Activated CD4-positive, alpha-beta T cell treated with anti-CD3 and anti-CD28 coated beads, Interleukin-10, Interleukin-2, amounts not matched to agents 100 ng/mL and 50 ng/mL, durations not matched to agents 16 hours and 8 hours (primary cell): Measurements from ENCODE around the gene DDR2.
"Not testable (repeated sequence)": the region's sequence is repeated elsewhere in the genome, so short reads cannot be mapped to it uniquely, and the experiment has no call there.

Experiments used
- DNase-seq: peaks from one replicate; pipeline ENCODE4 v3.0.0-alpha.2; 2020

Gene DDR2

DNA sequence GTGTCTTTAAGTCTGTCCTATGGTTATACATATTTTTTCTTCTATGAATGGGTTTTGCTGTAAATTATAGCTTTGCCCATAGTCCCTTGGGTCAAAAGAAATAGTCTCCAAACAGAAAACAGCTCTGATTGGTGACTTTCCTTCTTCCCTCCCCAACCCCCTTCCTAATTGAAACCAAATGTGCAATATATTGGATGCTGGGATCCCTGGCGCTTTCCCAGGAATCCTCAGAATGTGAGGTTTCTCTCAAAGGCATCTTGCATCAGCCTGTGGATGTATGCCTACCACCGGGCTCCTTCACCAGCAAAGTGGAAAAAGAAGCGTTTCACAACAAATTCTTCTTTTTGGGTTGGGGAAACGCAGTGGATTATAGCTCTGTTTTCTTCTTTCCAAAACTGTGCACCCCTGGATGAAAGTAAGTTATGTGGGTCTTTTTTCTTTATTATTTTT, at the start of gene DDR2:
TSS of gene DDR2 (plus strand) at position 248 of the 450 bp plus-strand sequence. CDS start 86,600 bp downstream, outside the sequence.
- DNase-seq = no peak

DNA sequence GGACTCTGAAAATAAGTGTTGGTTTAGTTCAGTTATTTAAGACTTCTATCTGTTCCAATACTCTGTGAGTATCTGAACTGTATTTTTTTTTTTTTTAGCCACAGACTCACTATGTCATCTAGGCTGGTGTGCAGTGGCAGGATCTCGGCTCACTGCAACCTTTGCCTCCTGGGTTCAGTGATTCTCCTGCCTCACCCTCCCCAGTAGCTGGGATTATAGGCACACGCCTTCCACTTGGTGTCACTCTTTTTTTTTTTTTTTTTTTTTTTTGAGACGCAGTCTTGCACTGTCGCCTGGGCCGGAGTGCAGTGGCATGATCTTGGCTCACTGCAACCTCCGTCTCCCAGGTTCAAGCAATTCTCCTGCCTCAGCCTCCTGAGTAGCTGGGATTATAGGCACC, 49.4 kb upstream of the DDR2 start:
- DNase-seq = not testable (repeated sequence)

DNA sequence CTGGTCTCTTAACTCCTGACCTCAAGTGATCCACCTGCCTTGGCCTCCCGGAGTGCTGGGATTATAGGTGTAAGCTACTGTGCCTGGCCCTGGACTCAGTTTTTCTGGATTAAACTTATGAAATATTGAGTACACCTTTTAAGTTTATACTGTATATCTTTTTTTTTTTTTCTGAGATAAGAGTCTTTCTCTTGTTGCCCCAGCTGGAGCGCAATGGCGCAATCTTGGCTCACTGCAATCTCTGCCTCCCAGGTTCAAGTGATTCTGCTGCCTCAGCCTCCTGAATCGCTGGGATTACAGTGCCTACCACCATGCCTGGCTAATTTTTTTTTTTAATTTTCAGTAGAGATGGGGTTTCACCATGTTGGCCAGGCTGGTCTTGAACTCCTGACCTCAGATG, 47.2 kb upstream of the DDR2 start:
- DNase-seq = not testable (repeated sequence)

DNA sequence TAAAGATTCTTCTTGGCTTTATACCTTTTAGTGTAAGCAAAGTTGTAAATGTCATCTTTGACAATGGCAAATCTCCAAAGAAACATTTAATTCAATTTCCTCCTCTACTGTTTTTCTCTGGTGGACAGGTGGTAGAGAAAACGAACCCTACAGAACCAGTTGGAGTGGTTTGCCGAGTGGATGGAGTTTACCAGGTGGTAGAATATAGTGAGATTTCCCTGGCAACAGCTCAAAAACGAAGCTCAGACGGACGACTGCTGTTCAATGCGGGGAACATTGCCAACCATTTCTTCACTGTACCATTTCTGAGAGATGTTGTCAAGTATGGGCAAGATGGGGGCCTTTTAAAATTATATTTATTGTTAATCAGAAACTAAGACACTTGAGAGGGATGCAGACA, 44.9 kb upstream of the DDR2 start:
- DNase-seq = no peak

DNA sequence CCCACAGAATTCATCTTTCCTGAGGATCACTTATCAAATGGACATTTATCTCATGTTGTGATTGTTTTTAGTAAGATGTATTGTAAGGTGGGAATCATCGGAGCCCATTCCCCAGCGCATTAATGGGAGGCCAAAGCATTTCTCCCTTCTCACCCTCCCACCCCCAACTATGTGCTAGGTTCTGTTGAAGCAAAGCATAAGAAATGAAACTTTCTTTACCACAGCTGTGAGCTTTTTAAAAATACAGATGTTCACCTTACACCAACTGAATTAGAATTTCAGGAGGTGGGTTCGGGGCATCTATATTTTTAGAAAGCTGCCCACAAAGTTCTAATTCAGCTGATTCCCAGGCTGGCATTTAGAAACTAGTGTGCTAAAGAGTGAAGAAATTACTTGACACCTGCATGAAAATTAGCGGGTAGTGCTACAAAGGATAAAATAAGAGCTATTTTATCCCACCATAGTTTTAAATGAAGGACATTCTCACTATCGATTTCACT, 44.5 kb upstream of the DDR2 start:
- no peak for DNase-seq

DNA sequence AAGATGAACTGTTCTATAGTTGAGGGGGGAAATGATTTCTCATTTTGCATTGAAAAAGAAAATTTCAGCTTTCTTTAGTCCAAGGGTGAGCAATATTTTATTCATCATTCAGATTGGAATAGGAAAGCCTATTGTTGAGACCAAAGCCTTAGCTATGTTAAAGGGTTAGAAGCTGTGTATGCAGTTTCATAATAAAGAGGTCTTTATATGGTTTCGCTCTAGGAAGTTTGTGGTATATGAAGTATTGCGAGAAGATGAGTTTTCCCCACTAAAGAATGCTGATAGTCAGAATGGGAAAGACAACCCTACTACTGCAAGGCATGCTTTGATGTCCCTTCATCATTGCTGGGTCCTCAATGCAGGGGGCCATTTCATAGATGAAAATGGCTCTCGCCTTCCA, 42.2 kb upstream of the DDR2 start:
- no peak for DNase-seq

DNA sequence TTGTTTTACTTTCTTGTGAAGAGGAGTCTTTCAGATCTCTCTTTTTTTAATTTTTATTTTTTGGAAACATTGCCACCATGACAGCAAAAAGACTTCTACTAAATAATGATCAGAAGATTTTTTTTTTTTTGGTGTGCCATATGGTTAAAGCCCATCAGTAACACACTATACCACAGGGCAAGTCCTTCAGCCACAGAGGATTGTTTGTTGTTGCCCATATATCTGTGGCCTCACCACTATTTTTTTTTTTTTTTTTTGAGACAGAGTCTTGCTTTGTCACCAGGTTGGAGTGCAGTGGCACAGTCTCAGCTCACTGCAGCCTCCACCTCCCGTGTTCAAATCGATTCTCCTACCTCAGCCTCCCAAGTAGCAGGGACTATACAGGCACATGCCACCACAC, 41.6 kb upstream of the DDR2 start:
- DNase-seq = no peak

DNA sequence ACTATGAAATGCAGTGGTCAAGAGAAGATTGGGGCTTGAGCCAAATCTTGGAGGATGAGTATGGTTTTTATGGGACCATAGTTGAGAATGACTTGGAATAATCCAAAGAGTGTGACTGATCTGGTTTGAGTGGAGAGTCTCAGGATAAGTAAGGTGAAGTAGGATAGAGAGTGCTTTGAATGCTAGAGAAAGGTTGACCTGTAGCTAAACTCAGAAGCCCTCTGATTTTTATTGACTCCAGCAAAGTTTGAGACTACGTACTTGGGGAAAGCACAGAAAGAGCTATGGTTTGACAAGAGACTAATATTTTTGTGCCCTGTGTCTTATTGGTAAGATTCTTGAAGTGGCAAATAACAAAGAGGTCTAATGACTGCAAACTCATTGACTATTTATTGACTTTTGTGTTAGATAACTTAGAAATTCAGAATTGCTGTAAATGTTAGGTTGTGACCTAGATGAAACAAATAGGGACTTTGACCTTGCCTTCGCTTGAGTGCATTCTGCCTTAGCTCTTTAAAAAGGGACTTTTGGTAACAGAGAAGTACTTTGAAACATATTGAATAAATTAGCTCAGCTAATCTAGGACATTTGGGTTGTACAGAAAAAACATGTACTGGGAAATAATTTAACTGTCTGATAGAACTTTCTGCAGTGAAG, 35.6 kb upstream of the DDR2 start:
- DNase-seq = no peak

DNA sequence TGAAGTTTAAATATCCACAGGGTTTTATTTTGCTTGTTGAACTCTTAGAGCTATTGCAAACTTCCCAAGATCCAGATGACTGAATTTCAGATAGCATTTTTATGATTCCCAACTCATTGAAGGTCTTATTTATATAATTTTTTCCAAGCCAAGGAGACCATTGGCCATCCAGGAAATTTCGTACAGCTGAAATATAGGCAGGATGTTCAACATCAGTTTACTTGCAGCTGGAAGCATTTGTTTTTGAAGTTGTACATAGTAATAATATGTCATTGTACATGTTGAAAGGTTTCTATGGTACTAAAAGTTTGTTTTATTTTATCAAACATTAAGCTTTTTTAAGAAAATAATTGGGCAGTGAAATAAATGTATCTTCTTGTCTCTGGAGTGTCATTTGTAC, 32.8 kb upstream of the DDR2 start:
- DNase-seq = no peak

DNA sequence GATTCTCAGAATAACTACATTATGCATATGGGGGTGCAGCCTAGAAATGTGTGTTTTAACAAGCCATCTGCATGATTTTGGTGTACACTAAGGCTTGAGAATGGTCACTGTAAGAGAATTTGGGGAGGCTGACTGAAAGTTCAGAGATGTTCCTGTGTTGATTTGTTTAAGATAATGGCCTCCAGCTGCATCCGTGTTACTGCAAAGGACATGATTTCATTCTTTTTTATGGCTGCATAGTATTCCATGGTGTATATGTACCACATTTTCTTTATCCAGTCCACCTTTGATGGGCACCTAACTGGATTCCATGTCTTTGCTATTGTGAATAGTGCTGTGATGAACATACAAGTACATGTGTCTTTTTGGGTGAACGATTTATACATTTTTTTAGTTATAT, 29.1 kb upstream of the DDR2 start:
- not testable (repeated sequence) for DNase-seq

DNA sequence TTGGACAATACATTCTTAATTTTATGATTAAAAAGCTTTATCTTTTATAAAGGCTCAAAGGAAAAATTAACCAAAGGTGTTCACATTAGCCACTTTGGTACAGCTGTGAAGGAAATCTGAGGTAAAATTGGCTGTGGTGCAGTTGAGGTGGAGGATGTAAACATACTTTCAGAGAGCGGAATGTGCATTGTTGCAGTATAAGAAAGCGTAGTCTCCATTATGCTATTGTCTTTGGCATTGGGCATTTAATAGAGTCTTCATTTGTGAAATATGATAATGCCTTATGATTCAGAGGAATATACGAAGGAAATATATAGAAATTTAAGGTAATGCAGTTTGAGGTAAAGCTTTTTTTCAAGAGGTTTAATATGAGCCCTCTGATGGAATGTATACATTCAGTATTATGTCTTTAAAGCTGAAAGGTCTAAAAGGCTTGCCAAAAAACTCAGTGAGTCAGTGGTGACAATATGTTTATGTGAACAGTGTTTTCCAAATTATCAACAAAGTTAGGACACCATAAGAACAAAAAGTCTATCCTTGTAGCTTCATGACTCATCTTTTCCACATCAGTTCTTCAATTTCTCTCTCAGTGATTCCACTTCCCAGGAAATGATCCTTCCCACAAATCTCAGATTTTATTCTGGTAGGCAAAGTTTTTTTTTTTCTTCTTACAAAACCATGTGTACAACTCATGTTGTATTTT, 26.9 kb upstream of the DDR2 start:
- no peak for DNase-seq

DNA sequence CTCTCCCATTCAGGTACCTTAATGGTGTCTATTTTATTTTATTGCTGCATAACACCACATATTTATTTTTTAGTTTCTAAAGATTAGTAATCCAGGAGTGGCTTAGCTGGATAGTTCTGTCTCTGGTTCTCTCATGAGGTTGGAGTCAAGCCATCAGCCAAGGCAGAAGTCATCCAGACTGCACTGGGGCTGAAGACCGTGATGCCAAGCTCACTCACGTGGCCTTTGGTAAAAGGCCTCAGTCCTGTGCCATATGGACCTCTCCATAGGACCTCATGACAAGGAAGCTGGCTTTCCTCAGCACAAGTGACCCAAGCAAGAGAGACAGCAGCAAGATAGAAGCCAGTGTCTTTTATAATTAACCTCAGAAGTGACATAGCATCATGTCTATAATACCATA, 23.0 kb upstream of the DDR2 start:
- no peak for DNase-seq

DNA sequence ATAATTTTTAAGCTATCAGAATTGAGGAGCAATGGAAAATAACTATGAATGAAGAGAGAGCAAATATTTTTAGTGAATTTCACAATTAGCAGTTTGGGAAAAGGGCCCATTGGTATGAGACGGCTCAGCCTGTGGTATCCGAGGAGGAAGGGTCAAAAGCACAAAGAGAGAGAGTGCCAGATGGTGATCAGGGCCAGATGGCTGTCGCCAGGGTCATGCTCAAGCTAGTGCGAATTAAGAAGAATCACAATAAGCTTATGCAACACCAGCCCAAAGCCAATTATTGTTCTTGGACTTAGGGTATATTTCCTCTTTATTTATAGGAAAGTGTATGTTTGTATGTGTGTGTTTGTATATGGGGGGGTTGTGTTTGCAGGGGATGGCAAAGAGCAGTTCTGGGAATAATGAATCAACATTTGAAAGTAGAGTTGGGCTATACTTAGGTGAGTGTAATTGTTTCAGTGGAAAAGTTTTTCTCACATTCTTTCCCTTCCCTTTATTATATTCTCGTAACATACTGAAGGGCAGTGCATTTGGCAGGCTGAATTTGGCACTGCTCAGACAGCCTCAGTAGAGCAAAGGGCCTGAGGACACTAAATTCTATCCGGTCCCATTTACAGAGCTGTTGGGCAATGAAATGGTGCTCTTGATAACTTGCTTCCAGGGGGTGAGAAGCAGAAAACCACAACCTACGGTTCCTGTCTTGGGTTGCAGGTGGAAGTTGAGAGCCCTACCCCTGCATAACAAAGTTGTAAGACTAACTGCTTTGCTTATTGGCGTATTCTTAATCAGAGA, 19.5 kb upstream of the DDR2 start:
- no peak for DNase-seq

DNA sequence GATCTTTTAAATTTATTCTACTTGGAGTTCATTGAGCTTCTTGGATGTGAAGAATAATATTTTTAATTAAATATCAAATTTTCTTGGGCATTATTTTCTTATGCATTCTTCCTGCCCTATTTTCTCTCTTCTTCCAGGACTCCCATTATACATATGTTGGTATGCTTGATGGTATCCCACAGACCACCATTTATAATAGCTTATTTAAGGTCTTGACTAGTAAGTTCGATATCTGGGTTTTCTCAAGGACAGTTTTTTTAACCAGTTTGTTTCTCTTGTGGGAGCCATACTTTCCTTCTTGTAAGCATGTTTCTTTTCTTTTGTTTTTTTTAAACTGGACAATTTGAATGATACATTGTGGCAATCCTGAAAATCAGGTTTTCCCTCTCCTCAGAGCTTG, 15.4 kb upstream of the DDR2 start:
- DNase-seq = no peak

DNA sequence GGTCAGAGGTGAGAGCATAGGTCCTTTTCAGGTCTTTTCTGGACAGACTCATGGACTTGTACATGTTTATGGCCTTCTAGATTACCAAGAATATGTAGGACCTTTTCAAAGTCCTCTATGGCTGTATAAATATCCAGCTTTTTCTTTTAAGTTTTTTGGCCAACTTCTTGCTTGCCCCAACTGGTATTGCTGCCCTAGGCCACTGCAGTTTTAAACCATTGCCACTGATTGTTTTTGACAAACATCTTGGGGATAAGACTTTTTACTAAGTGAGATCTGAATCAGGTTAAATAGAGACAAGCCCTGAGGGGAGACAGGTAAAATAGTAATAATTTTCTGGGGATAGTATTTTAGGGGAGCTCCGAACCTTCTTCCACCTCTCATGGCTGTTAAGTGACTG, 14.8 kb upstream of the DDR2 start:
- no peak for DNase-seq

DNA sequence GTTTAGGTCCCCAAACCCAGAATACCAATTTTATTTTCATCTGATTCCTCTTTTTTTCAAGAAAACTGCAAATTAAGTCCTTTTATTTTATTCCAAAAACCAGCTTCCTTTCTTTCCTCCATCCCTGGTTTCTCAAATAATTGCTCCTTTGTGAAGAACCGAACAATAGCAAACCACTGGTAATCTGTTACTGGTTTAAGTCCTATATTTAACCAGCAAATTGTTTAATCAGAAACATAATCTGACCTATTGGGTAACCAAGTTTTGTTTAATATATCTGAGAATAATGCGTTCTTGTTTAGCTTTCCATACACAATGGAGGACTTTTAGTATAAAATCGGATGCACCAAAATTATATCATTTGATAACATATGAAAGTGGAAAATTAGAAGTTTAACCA, 13.2 kb upstream of the DDR2 start:
- no peak for DNase-seq

DNA sequence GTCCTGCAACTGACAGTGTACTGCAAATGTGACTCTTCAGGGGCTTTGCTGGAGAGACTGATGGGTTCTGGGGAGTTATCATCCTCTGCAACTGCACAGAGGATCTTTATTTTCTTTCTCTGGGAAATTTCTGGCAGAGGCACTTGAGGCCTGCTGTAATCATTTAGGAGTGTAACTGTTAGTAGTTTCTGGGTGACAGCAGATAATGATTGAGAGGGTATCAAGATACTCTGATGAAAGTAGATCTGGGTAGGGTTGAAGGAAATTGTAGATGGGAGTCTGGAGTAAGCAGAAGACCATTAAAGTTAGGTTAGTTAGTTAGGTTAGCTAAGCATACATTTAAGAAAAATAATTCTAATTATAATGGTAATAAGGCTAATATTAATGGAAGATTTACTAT, 11.0 kb upstream of the DDR2 start:
- DNase-seq = no peak

DNA sequence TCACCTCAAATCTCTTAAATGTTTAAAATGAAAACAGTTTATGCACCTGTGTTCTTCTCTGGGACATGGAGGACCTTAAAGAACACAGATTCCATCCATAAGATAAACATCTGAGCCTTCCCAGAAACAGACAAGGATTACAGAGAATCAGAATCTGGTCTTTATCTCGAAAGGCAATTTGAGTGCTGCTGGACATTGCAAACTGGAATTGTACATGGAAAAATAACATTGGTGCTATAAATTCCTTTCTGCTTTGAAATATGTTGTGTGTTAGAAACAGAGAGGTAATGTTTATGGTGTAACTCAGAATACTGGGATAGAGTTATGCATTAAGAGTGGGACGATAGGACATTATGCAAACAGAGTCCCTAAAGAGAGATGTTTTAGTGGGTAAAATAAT, 6.6 kb upstream of the DDR2 start:
- DNase-seq = no peak

DNA sequence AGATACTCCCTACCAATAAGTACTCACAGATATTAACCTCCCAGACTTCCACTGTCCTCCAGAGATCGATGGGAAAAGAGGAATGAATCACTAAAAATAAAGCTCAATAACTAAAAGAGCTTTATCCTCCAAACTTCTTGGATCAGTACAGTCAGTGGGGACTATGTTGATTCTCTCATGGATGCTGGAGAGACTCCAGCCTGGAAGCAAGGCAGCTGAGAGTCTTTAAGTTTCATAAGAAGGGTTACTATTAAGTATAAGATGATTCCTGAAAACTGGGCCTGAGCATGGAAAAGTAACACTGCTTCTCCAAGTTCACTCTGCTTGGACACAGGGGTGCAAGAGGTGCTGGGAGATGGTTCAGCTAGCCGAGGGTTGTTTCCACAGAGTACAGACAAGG, 6.2 kb upstream of the DDR2 start:
- no peak for DNase-seq

DNA sequence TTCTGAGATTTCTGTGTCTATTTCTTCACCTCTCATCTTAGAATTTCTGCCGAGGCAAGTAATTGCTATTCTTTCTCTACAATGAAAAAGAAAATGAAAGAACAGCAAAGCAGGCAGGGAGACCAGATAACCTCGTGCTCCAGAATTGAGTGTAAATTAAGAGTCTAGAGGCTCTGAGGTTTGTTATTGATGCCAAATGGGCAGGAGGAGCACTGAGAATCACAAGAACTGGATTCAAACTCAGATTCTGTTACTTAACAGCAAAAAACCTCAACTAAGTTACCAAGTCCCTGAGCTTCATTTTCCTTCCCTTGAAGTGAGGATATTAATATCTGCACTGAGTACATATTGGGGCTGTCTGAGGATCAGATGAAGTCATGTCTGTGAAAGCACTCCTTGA, 5.5 kb upstream of the DDR2 start:
- peak; percentile 31 for DNase-seq

DNA sequence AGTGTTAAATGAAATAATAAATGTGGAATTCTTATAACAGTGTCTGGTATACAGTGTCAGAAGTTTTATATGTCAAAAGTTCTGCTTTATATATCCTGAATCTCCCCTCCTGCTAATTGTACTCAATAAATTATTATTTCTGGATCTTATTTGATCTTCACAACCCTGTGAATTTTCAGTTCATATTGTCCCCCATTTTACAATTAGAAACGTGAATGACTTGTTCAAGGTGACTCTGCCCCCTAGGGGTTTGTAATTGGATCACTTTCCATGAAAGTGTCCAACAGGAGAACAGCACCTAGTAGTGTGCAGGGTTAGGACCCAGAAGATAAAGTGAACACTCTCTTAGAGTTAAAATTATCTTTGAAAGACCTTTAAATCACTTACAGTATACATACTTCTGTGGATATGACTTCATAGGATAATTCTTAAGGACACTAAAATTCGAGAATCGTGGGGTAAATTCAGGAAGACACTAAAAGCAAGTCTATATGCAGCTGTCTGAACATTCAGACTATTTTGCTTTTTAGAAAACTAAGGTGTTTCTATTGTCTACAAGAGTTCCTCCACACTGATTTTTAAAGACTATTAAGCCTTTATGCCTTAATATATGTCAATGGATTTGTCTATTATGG, 4.5 kb upstream of the DDR2 start:
- peak; percentile 40 for DNase-seq

DNA sequence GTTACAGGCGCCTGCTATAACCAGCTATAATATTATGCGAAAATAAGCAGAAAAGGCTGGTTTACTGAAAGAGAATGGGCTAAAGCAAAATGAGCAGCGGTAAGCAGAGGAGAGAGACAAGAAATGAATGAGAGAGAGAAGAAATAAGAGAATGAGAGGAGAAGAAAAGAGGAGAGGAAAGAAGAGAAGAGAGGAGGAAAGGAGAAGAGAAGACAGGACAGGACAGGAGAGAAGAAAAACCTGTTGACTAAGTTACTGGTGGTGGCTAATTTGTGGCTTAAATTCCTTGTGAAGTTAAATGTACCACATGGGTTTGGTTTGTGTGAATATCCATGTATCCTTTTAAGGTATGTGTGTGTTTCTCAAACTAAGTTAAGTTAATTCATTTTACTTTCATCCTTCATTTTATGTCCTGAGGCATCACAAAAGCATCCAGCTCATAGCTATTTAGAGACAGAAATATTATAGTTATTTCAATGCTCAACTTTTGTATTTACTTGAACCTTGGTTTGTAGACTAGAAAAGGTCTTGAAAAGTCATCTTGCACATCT, 3.1 kb upstream of the DDR2 start:
- no peak for DNase-seq

DNA sequence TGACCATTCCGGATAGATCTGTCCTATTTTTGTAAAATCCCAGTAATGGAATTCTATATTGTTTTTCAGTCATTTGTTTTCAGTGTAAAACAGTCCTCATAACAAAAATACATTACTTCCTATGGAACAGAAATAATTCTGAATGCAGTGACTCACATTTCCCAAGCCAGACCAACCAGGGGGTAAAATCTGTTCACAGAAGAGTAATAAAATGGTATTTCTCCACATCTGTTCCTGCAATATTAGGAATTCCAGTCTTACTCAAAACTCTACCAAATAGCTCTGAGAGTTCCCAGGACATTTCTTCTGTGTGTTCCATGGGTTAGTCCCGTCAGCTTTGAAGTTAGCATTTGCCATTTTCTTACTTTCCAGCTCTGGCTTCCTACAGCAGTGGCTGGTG, 2.6 kb upstream of the DDR2 start:
- no peak for DNase-seq
